Keratinocyte (primary cell): Measurements from ENCODE around the gene OR5A1. TPM values are rescaled to one million over a fixed set of nuclear protein-coding genes. Genes with fewer than 3 reads are reported as not detected.

Experiments used
- DNase-seq: peaks from one replicate; pipeline ENCODE4 v3.0.0-alpha.2; 2011; ENCODE audit warnings: low read depth, missing footprints, low spot score
- FAIRE-seq: peaks from 2 replicates; lab custom pipeline; 2011; peaks lifted over from hg19 to GRCh38; lab: Jason Lieb, UNC
- H2AFZ ChIP-seq: 2 replicates; pipeline ENCODE4 v1.6.0; 2012; ENCODE audit warnings: low read length, control low read depth, inconsistent platforms; ENCODE audit not compliant: control insufficient read depth
- H3K27ac ChIP-seq: 2 replicates; pipeline ENCODE4 v1.5.1; 2011; ENCODE audit warnings: low read length; ENCODE audit not compliant: control insufficient read depth, insufficient read depth
- H3K27me3 ChIP-seq: 3 replicates; pipeline ENCODE4 v1.6.0; 2011; ENCODE audit warnings: low read length; ENCODE audit not compliant: control insufficient read depth, insufficient read depth; ENCODE audit errors: extremely low read depth
- H3K36me3 ChIP-seq, 2 experiments: 2 replicates in 1 of 2; 3 replicates in 1 of 2; pipeline ENCODE4 v1.5.1; 2011; ENCODE audit warnings: low read length in 2 of 2, mild to moderate bottlenecking in 1 of 2; ENCODE audit not compliant: control insufficient read depth in 2 of 2, insufficient read depth in 2 of 2; ENCODE audit errors: extremely low read depth in 1 of 2
- H3K4me1 ChIP-seq: 3 replicates; pipeline ENCODE4 v1.5.1; 2011; ENCODE audit warnings: low read length; ENCODE audit not compliant: control insufficient read depth, insufficient read depth; ENCODE audit errors: extremely low read depth
- H3K4me2 ChIP-seq: 3 replicates; pipeline ENCODE4 v1.6.0; 2011; ENCODE audit warnings: low read depth, low read length; ENCODE audit not compliant: control insufficient read depth, insufficient read depth; ENCODE audit errors: extremely low read depth
- H3K4me3 ChIP-seq, 3 experiments: fragments of 200-600 bp in 1 of 3; sonication (generic) in 1 of 3; 2 replicates in 2 of 3; 3 replicates in 1 of 3; pipeline ENCODE4 v1.5.1; 2011 to 2016; ENCODE audit warnings: low read length in 3 of 3, mild to moderate bottlenecking in 3 of 3, control low read depth in 2 of 3, inconsistent platforms in 1 of 3, low read depth in 1 of 3, mixed read lengths in 1 of 3, mixed run types in 1 of 3, moderate library complexity in 1 of 3; ENCODE audit not compliant: control insufficient read depth in 2 of 3, insufficient read depth in 2 of 3; ENCODE audit errors: extremely low read depth in 1 of 3
- H3K79me2 ChIP-seq: 2 replicates; pipeline ENCODE4 v1.6.0; 2012; ENCODE audit warnings: low read length; ENCODE audit not compliant: control insufficient read depth, insufficient read depth
- H3K9ac ChIP-seq: 3 replicates; pipeline ENCODE4 v1.6.0; 2011; ENCODE audit warnings: low read length; ENCODE audit not compliant: control insufficient read depth, insufficient read depth; ENCODE audit errors: extremely low read depth
- H3K9me1 ChIP-seq: 3 replicates; pipeline ENCODE4 v1.6.0; 2011; ENCODE audit warnings: low read length; ENCODE audit not compliant: control insufficient read depth, insufficient read depth; ENCODE audit errors: extremely low read depth
- H3K9me3 ChIP-seq: 2 replicates; pipeline ENCODE4 v1.5.1; 2012; ENCODE audit warnings: low read depth, low read length; ENCODE audit not compliant: control insufficient read depth
- H4K20me1 ChIP-seq: 3 replicates; pipeline ENCODE4 v1.6.0; 2011; ENCODE audit warnings: low read length; ENCODE audit not compliant: control insufficient read depth, insufficient read depth; ENCODE audit errors: extremely low read depth
- CTCF ChIP-seq, 3 experiments: IDR thresholded peaks in 1 of 3; conservative IDR thresholded peaks in 1 of 3; optimal IDR thresholded peaks in 1 of 3; 2 replicates in 2 of 3; 3 replicates in 1 of 3; pipeline versions ENCODE3 to v1.5.1; 2011; ENCODE audit warnings: low read length in 3 of 3, mild to moderate bottlenecking in 3 of 3, moderate library complexity in 2 of 3, control low read depth in 1 of 3, inconsistent platforms in 1 of 3; ENCODE audit not compliant: insufficient read depth in 2 of 3; ENCODE audit errors: extremely low read depth in 1 of 3
- EZH2 ChIP-seq: IDR thresholded peaks from one replicate; pipeline ENCODE4 v1.6.1; 2012; ENCODE audit warnings: inconsistent platforms, mild to moderate bottlenecking, low read length, moderate library complexity
- dilution Hi-C: fragments of 300-500 bp; cut with MboI; formaldehyde crosslinking; loops from one replicate; pipeline ENCODE4 v1.7.0; 2020; ENCODE audit warnings: low sequenced_read_pairs; ENCODE audit not compliant: extremely low pct_ligation_motif_present
- polyA plus RNA-seq, 5 experiments: library from polyadenylated mRNA; depleted of rRNA in 3 of 5; stranded (reverse) in 3 of 5; stranded (forward) in 1 of 5; unstranded in 1 of 5; fragments of >200 nt; gene quantifications; 1 replicate in 1 of 5; 2 replicates in 3 of 5; 3 replicates in 1 of 5; pipeline versions ENCODE4 v1.2.1 to v1.2.3, GENCODE V29; 2011 to 2012; ENCODE audit warnings: missing spikeins in 2 of 5, low read depth in 1 of 5, low replicate concordance in 1 of 5

Gene OR5A1
- polyA plus RNA-seq, 1 donor (not counting 4 experiments of a cell fraction or from before 2014, with no cell fraction given), result not detected

DNA sequence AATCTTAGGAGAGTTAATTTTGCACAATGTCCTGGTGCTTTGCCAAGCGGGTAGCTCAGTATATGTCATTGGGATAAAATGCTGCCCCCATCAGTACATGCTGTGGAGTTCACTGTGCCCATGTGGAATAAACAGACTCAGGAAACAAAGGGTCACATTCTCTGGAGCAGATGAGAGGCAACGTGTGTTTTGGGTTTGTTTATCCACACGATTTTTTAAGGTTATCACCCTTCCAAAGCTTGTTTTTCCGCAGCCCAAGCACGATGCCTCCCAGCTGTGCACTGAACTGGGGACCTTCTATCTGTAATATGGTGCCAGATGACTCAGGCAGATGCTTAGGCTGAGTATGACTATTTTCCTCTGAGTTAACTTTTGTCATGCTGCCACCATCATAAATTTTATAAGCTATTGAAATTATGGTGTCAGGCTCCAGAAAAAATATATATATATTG is 26.9 kb downstream of the OR5A1 start:
- Histone ChIP-seq H2AFZ (no peak overlapping the region), H3K4me1 (no peaks in the 10 kb centered on the region), H3K9ac (no peak overlapping the region), H3K4me2 (no peak overlapping the region), H3K36me3 (no peaks in the 10 kb centered on the region), H3K27me3 (no peaks in the 10 kb centered on the region), H3K9me1 (no peaks in the 10 kb centered on the region), H3K79me2 (no peaks in the 10 kb centered on the region), H4K20me1 (no peaks in the 10 kb centered on the region), H3K4me3 (no peak overlapping the region), H3K9me3 (no peaks in the 10 kb centered on the region), H3K27ac (no peak overlapping the region)
- TF ChIP-seq EZH2 (no peak), CTCF (optimal IDR thresholded peaks at IDR 0.05 in 1 of 3, IDR thresholded peaks at IDR 0.05 in 1 of 3, conservative IDR thresholded peaks at IDR 0.05 in 1 of 3; ENCODE audit: extremely low read depth in 1 of 3, insufficient read depth in 2 of 3, low read length in 3 of 3) (no peak)
- FAIRE-seq (no peak), DNase-seq (no peak)
- dilution Hi-C loops, result no loop called here

- no peak for TF ChIP-seq EZH2
- TF ChIP-seq CTCF (optimal IDR thresholded peaks at IDR 0.05 in 1 of 3, IDR thresholded peaks at IDR 0.05 in 1 of 3, conservative IDR thresholded peaks at IDR 0.05 in 1 of 3; ENCODE audit: extremely low read depth in 1 of 3, insufficient read depth in 2 of 3, low read length in 3 of 3), result no peak
- Histone ChIP-seq H3K79me2 (no peaks in the 10 kb centered on the region), H4K20me1 (no peaks in the 10 kb centered on the region), H3K27ac (no peak within 1 kb of the TSS), H2AFZ (no peak within 1 kb of the TSS), H3K4me1 (no peaks in the 10 kb centered on the region), H3K4me3 (no peak within 1 kb of the TSS), H3K9ac (no peak within 1 kb of the TSS), H3K27me3 (no peaks in the 10 kb centered on the region), H3K9me1 (no peaks in the 10 kb centered on the region), H3K9me3 (no peaks in the 10 kb centered on the region), H3K4me2 (no peak within 1 kb of the TSS), H3K36me3 (no peaks in the 10 kb centered on the region)
- no peak for FAIRE-seq
- dilution Hi-C loops, result no loop called here
- no peak for DNase-seq
Measured at GRCh38 chr11:59473015-59473414, 36.7 kb downstream of the OR5A1 start, which contains the start of gene OR4D10. OR4D10 (plus strand) TSS chr11:59473315; CDS start chr11:59477430, 4,115 bp downstream.
